Measurements from ENCODE around the gene GOLGA3. TPM values are rescaled to one million over a fixed set of nuclear protein-coding genes. Genes with fewer than 3 reads are reported as not detected.
A peak's percentile ranks its signal among the peaks of the same experiment; 100 is the strongest.

The GOLGA3 gene
- total RNA-seq, 1 donor, result 127 TPM

DNA sequence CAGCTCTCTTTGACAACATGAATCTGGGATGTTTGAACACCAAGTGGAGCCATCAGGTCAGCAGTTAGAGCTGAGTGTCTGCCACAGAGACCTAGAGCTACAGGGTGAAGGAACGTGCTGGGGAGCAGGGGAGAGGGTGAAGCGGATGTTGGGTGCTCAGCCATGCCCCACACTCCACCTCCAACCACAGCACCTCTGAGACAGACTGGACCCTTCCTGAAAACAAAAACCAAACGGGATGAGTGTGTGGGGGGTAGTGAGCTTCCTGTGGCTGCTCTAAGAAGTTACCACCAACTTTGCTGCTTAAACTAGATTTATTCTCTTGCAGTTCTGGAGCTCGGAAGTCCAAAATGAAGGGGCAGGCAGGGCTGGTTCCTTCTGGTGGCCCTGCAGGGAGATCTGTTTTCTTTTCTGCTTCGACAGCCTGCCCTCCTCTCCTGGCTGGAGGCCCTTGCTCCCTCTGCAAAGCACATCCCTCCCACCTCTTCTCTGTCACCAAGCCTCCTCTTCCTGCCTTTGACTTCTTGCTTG, 5.6 kb upstream of the GOLGA3 start:
- Histone ChIP-seq H3K27me3 (ENCODE audit: insufficient read depth, low read length) (no peaks in the 10 kb centered on the region), H3K9me3 (ENCODE audit: low read depth, low read length) (no peaks in the 10 kb centered on the region), H2AFZ (ENCODE audit: low read length) (no peak overlapping the region), H3K4me1 (ENCODE audit: insufficient read depth, low read length) (peaks cover 3% of the 10 kb centered on the region), H3K4me2 (ENCODE audit: insufficient read depth, low read length) (no peak overlapping the region), H3K4me3 (ENCODE audit: insufficient read depth, low read length) (no peak overlapping the region), H3K79me2 (ENCODE audit: insufficient read depth, low read length) (peaks cover 2% of the 10 kb centered on the region), H3K36me3 (ENCODE audit: insufficient read depth, low read length) (peaks cover 6% of the 10 kb centered on the region), H4K20me1 (ENCODE audit: insufficient read depth, low read length) (no peaks in the 10 kb centered on the region), H3K27ac (ENCODE audit: low read depth, low read length) (no peak overlapping the region)
- no peak for TF ChIP-seq CTCF (IDR thresholded peaks at IDR 0.05; ENCODE audit: extremely low read depth, low read depth, low read length)
- peak; percentile 62 for DNase-seq (ENCODE audit: insufficient read length, low spot score, missing footprints)

DNA sequence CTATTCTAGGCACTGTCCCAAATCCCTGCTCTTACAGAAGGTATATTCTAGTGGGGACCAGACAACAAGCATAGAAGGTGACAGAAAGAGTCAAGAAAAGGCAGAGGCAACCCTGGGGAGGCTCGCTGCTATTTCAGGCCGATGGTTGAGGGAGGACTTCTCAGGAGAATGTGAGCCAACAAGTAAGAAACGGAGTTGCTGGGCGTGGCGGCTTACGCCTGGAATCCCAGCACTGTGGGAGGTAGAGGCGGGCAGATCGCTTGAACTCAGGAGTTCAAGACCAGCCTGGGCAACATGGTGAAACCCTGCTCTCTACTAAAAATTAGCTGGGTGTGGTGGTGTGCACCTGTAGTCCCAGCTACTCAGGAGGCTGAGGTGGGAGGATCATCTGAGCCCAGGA, 4.7 kb upstream of the GOLGA3 start:
- Histone ChIP-seq H3K36me3 (ENCODE audit: insufficient read depth, low read length) (peaks cover 4% of the 10 kb centered on the region), H2AFZ (ENCODE audit: low read length) (no peak overlapping the region), H3K4me1 (ENCODE audit: insufficient read depth, low read length) (peaks cover 4% of the 10 kb centered on the region), H3K4me2 (ENCODE audit: insufficient read depth, low read length) (no peak overlapping the region), H3K4me3 (ENCODE audit: insufficient read depth, low read length) (no peak overlapping the region), H3K27ac (ENCODE audit: low read depth, low read length) (no peak overlapping the region), H3K27me3 (ENCODE audit: insufficient read depth, low read length) (no peaks in the 10 kb centered on the region), H3K9me3 (ENCODE audit: low read depth, low read length) (no peaks in the 10 kb centered on the region), H3K79me2 (ENCODE audit: insufficient read depth, low read length) (peaks cover 4% of the 10 kb centered on the region), H4K20me1 (ENCODE audit: insufficient read depth, low read length) (no peaks in the 10 kb centered on the region)
- no peak for TF ChIP-seq CTCF (IDR thresholded peaks at IDR 0.05; ENCODE audit: extremely low read depth, low read depth, low read length)
- no peak for DNase-seq (ENCODE audit: insufficient read length, low spot score, missing footprints)

GRCh38 chr12:132831771-132832170, 3.1 kb upstream of the GOLGA3 start:
- no peaks in the 10 kb centered on the region for H3K27me3 ChIP-seq (ENCODE audit: insufficient read depth, low read length)
- peaks cover 11% of the 10 kb centered on the region for H4K20me1 ChIP-seq (ENCODE audit: insufficient read depth, low read length)
- H3K4me1 ChIP-seq (ENCODE audit: insufficient read depth, low read length), result peaks cover 15% of the 10 kb centered on the region
- no peak overlapping the region for H3K4me2 ChIP-seq (ENCODE audit: insufficient read depth, low read length)
- peaks cover 19% of the 10 kb centered on the region for H3K79me2 ChIP-seq (ENCODE audit: insufficient read depth, low read length)
- no peak overlapping the region for H3K27ac ChIP-seq (ENCODE audit: low read depth, low read length)
- no peak for TF ChIP-seq CTCF (IDR thresholded peaks at IDR 0.05; ENCODE audit: extremely low read depth, low read depth, low read length)
- no peaks in the 10 kb centered on the region for H3K9me3 ChIP-seq (ENCODE audit: low read depth, low read length)
- peak; percentile 57 for DNase-seq (ENCODE audit: insufficient read length, low spot score, missing footprints)
- H2AFZ ChIP-seq (ENCODE audit: low read length), result no peak overlapping the region
- peaks cover 14% of the 10 kb centered on the region for H3K36me3 ChIP-seq (ENCODE audit: insufficient read depth, low read length)
- H3K4me3 ChIP-seq (ENCODE audit: insufficient read depth, low read length), result no peak overlapping the region

- H3K4me2 ChIP-seq (ENCODE audit: insufficient read depth, low read length), result peak overlapping the region; percentile 94
- peaks cover 54% of the 10 kb centered on the region for H3K79me2 ChIP-seq (ENCODE audit: insufficient read depth, low read length)
- H3K4me1 ChIP-seq (ENCODE audit: insufficient read depth, low read length), result peaks cover 27% of the 10 kb centered on the region
- no peaks in the 10 kb centered on the region for H3K27me3 ChIP-seq (ENCODE audit: insufficient read depth, low read length)
- peaks cover 46% of the 10 kb centered on the region for H4K20me1 ChIP-seq (ENCODE audit: insufficient read depth, low read length)
- peaks cover 48% of the 10 kb centered on the region for H3K36me3 ChIP-seq (ENCODE audit: insufficient read depth, low read length)
- peak overlapping the region; percentile 99 for H3K27ac ChIP-seq (ENCODE audit: low read depth, low read length)
- DNase-seq (ENCODE audit: insufficient read length, low spot score, missing footprints), result peak; percentile 94
- peak overlapping the region; percentile 56 for H2AFZ ChIP-seq (ENCODE audit: low read length)
- H3K9me3 ChIP-seq (ENCODE audit: low read depth, low read length), result no peaks in the 10 kb centered on the region
- H3K4me3 ChIP-seq (ENCODE audit: insufficient read depth, low read length), result peak overlapping the region; percentile 95
- no peak for TF ChIP-seq CTCF (IDR thresholded peaks at IDR 0.05; ENCODE audit: extremely low read depth, low read depth, low read length)
These were observed 636 bp downstream of the GOLGA3 start for GRCh38 chr12:132827763-132828703.
